ENCODE data around the gene SUCLA2. TPM values are rescaled to one million over a fixed set of nuclear protein-coding genes. Genes with fewer than 3 reads are reported as not detected.
"Not testable (repeated sequence)": the region's sequence is repeated elsewhere in the genome, so short reads cannot be mapped to it uniquely, and the experiment has no call there.

Gene SUCLA2
- total RNA-seq, 1 donor from 2014 or later: 168 TPM

DNA sequence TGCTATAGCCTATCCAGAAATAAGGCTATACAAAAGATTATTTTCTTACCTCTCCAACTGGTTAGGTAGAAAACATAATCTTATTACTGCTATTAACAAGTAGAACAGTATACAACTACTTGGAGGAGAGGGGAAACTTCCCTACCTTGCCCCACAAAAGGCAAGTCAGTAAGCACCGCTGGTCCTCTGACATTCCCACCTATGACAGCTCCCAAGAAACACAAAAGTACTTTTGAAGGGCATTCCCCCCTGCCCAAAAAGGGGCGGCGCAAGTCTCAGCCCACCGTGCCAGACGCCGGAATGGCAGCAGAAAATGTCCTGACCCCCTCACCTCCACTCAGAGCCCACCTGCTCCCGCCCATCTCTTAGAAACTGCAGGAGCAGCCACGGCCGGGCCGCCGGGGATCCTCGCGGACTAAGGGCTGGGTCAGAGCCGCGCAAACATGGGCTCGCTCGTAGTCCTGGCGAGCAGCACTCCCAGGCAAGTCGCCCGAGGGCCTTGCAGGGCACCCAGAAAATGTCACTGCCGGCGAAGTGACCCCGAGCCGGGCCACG, 437 bp downstream of the SUCLA2 start:
- intact Hi-C loops (cut with DNase I): no loop called here
- peak; percentile 37 for ATAC-seq

DNA sequence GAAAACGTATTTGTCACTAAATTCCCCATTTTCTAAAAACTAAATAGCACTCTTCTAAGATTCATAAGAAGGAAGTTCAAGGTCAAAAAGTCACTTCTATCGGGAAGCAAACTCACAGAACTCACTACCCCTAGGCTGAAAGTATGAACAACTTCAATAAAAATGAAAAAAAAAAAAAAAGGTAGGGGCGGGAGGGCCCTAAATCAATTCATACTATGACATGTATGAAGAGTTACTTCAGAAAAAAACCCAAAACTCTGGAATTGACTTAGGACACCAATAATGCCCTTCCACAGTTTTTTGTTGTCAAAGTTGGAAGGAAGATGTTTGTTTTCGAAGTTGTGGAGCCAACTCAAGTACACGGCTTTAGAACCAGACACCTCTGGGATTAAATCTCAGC, 1.1 kb downstream of the SUCLA2 start:
- no peak for DNase-seq (ENCODE audit: missing footprints)
- intact Hi-C loops (cut with DNase I): no loop called here
- no peak for ATAC-seq

More for the DNA sequence above, 437 bp downstream of the SUCLA2 start:
- DNase-seq (ENCODE audit: missing footprints): no peak

DNA sequence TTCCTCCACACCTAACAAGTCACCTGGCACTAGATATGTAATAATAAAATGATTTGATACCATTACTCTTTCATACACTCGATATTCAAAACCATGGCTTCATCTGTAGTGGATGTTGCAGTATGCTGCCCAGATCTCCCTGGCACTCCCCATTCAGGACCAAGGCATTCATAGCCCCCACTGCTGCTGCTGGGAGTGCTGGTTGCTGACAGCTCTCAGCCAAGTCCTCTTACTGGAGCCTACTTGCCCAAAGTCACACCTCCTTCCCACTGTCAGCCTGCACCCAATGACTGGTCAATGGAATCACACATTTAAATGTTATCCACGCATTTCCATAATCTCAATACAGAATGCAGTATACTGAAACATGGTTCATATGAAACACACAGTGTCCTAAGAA, 3.7 kb downstream of the SUCLA2 start:
- DNase-seq (ENCODE audit: missing footprints) (no peak), ATAC-seq (no peak)
- intact Hi-C loops (cut with DNase I): no loop called here

- DNase-seq (ENCODE audit: missing footprints) (no peak), ATAC-seq (no peak)
- intact Hi-C loops (cut with DNase I): no loop called here
Observed at GRCh38 chr13:47991859-47992258, 9.2 kb downstream of the SUCLA2 start.

GRCh38 chr13:47990920-47991466, 10.1 kb downstream of the SUCLA2 start:
- peak; percentile 79 for ATAC-seq
- intact Hi-C loops (cut with DNase I): no loop called here

GRCh38 chr13:47990427-47990826, 10.6 kb downstream of the SUCLA2 start:
- ATAC-seq (no peak), DNase-seq (ENCODE audit: missing footprints) (no peak)
- intact Hi-C loops (cut with DNase I): no loop called here

More at GRCh38 chr13:47990920-47991466, 10.1 kb downstream of the SUCLA2 start:
- DNase-seq (ENCODE audit: missing footprints): no peak

GRCh38 chr13:47983070-47983469, 18.0 kb downstream of the SUCLA2 start:
- ATAC-seq (no peak), DNase-seq (ENCODE audit: missing footprints) (no peak)
- intact Hi-C loops (cut with DNase I): no loop called here

DNA sequence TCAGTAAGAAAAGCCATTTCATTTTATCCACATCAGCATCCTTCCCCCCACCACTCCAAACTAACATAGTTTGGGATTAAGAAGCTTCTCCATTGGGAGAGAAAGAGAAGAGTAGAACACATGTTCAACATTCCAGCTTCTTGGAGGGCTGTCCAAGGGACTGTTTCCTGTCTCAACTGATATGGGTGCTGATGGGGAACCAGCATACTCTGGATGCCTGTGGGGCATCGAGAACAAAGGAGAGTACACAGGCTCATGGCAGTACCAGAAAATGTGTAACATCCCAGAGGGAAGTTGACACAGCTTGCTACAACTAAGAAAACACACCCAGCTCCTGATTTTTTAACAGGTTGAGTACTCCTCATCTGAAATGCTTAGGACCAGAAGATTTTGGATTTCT, 24.7 kb downstream of the SUCLA2 start:
- no peak for DNase-seq (ENCODE audit: missing footprints)
- no peak for ATAC-seq
- intact Hi-C loops (cut with DNase I): no loop called here

DNA sequence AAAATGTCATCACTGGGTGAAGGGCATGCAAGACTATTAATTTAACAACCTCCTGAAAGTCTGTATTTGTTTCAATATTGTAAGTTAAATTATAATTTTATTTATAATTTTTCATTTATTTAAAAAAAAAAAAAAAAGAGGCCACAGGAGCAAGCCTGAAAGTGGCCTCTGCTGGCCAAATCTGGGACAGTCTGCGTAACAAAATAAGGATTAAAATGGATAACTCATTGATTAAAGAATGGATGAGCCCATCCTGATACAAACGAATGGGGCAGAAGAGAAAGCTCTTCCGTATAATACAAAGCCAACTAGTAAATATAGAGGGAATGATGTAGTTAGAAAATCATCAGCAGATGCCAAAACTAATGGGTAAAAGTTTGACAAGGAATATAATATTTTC, 36.2 kb downstream of the SUCLA2 start:
- DNase-seq (ENCODE audit: missing footprints): no peak
- intact Hi-C loops (cut with DNase I): no loop called here
- no peak for ATAC-seq

GRCh38 chr13:47962237-47962636, 38.8 kb downstream of the SUCLA2 start:
- DNase-seq (ENCODE audit: missing footprints) (no peak), ATAC-seq (no peak)
- intact Hi-C loops (cut with DNase I): no loop called here

GRCh38 chr13:47959468-47960247, 41.4 kb downstream of the SUCLA2 start:
- intact Hi-C loops (cut with DNase I): no loop called here
- DNase-seq (ENCODE audit: missing footprints): no peak
- ATAC-seq: no peak

DNA sequence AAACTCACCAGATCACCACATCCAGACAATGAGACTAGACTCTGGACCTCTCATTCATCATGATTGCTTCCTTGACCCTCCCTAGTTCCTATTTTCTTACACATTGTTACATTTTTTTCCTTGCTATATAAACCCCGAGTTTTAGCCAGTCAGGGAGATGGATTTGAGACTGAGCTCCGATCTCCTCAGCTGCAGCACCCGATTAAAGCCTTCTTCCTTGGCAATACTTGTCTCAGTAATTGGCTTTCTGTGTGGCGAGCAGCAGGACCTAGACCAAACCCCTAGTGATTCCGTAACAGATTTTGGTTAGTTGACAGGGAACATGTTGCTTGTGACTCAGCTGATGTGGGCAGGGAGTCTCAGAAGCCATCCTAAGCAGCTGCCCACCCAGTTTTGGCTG, 44.0 kb downstream of the SUCLA2 start:
- intact Hi-C loops (cut with DNase I): no loop called here

DNA sequence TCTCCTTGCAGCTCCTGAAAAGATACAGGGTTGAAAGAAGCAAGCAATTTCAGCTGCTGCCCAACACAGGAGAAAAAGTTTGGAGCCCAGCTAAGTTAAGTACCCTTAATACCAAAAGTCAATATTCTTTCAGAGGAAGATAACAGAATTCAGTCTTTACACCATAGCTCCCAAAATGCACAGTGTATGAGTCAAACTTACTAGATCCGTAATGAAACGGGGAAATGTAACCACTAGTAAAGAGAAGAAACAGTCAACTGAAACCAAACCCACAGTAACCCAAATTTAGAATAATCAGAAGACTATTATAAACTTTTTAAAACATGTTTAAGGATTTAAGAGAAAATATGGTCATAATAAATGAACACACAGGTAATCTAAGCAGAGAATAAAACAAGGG, 45.2 kb downstream of the SUCLA2 start:
- intact Hi-C loops (cut with DNase I): no loop called here
- ATAC-seq (no peak), DNase-seq (ENCODE audit: missing footprints) (no peak)

More for the DNA sequence above, 44.0 kb downstream of the SUCLA2 start:
- no peak for ATAC-seq
- no peak for DNase-seq (ENCODE audit: missing footprints)

GRCh38 chr13:47949799-47950198, 51.3 kb downstream of the SUCLA2 start:
- no peak for DNase-seq (ENCODE audit: missing footprints)
- no peak for ATAC-seq
- intact Hi-C loops (cut with DNase I): no loop called here

- DNase-seq (ENCODE audit: missing footprints) (no peak), ATAC-seq (no peak)
- intact Hi-C loops (cut with DNase I): no loop called here
Observed at GRCh38 chr13:47945738-47946137, 55.3 kb downstream of the SUCLA2 start.

GRCh38 chr13:47945146-47945545, 55.9 kb downstream of the SUCLA2 start:
- ATAC-seq; DNase-seq (ENCODE audit: missing footprints); intact Hi-C loops (cut with DNase I): not testable (repeated sequence)

DNA sequence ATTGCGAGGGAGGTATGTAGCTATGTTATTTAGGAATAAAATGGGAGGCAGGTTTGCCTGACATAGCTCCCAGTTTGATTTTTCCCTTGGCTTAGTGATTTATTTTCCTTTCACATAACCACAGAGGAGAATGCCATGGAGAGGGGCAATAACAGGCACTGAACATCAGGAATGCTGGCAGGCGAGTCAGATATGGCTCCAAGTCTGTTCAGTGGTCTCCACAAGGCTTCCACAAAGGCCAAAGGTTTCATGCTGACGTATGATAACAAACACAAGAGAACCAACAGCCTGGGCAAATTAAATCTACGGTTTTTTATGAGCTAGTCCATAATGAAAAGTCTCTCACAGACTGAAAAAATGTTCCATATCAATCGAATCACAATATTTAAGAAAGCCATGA, 66.7 kb downstream of the SUCLA2 start:
- intact Hi-C loops (cut with DNase I): no loop called here
- DNase-seq (ENCODE audit: missing footprints) (no peak), ATAC-seq (no peak)

- no peak for ATAC-seq
- intact Hi-C loops (cut with DNase I): no loop called here
- no peak for DNase-seq (ENCODE audit: missing footprints)
Observed at GRCh38 chr13:47932950-47933923, 67.8 kb downstream of the SUCLA2 start.

DNA sequence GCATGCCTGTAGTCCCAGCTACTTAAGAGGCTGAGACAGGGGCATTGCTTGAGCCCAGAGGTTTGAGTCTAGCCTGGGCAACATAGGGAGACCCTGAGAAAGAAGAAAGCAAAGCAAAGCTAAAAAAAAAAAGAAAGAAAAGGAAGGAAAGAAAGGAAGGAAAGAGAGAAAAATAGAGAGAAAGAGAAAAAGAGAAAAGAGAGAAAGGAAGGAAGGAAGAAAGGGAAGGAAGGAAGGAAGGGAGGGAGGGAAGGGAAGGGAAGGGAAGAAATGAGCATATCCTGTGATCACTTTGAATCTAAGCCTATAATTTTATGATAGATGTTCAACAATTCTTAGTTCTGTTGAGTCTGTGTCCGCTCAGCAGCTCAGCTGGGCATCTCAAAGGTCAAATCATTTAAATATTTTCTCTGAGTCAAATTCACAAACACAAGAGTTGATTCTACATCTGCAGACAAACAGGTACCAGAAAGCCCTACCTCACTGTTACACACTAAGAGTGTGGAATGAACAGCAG, 70.4 kb downstream of the SUCLA2 start:
- ATAC-seq: no peak
- no peak for DNase-seq (ENCODE audit: missing footprints)
- intact Hi-C loops (cut with DNase I): no loop called here
